ENCODE results near the gene WNK2.
A peak's percentile ranks its signal among the peaks of the same experiment; 100 is the strongest.
"Not testable (repeated sequence)": the region's sequence is repeated elsewhere in the genome, so short reads cannot be mapped to it uniquely, and the experiment has no call there.

The WNK2 gene

DNA sequence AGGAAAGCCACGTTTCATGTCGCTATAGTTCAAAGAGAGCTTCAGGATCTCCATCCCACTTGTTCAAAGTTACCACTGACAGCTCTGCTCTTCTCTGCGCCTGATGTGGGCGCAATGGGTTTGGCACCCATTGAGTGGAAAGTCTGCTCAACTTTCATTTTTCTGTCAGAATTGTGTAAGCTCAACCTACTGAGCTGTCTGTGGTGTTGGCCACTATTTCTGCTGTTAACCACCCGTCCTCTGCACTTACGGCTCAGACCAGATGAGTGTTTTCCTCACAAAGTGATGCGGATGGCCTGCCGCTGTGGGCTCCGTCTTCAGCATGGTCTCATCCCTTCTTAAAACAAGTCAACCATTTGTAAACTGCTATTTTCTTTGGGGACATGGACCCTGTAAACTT is 131.2 kb downstream of the WNK2 start:
- no peak for DNase-seq

DNA sequence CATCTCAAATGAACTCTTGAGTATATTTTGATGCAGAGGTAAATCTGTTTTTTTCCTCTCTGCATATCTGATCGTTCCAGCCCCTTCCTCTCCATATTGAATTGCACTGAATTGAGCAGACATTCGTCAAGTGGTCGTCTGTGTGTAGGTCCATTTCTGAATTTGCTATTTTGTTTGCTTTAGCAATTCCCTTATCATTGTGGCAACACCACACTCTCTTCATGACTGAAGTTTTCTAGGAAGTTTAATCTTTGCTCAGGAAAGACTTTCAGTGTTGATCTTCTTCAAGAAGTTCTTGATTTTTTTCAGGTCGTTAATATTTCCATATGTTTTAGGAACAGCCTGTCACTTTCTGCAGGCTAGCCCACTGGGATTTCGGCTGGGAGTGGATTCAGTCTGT is 132.0 kb downstream of the WNK2 start:
- DNase-seq, result no peak

DNA sequence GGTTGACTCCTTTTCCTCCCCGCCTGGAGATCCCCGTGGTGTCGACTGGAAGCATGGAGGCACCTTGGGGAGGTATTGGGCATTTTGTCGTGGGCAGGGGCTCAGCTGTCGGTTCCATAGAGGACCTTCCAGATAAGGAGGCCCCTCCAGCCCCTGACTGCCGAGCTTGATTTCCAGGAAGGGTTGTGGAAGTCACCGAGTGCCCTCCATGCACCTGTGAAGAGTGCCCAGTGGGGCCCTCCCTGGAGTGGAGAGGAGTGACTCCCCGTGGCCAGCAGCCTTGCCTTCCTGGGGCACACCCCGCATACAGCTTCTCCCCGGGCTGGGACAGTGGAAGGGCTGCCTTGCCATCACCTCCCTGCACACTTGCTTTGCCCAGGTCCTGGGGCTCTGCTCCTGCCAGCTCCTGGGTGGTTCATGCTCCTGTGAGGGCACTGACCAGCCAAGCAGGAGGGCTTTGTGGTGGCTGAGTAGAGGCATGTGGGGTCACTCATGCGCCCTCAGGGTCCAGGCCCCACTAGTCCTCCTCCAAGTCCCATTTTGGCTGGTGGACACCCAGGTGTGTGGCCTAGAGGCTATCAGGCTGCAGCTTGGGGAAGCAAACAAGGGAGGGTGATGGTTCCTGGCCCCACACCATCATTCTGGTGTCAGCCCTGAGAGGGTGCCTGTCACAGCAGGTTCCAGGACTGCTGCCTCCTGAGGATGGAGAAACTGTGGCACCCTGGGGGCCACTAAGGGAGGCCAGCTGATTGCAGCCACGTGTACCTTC is 133.0 kb downstream of the WNK2 start:
- DNase-seq, result no peak

DNA sequence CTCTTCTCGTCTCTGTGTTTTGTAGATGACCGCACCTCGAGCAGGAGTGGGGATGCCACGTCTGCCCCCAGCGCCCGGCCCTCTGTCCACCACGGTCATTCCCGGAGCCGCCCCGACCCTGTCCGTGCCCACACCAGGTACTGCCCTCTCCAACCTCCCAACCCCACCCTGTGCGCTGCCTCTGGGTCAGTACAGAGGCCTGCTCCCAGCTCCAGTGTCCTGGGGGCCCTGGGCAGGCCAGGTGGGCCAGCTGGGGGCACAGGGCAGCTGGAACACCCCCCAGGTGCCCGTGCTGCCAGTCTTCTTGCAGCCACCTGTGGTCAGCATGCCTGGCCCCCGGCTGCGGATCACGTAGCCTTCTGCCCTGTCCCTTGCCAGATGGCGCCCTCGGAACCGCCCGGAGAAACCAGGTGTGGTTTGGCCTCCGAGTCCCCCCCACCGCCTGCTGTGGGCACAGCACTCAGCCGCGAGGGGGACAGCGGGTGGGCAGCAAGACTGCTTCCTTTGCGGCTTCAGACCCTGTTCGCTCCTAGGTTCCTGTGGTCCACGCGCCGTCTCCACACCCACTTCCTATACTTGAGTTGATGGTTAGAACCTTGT is 133.7 kb downstream of the WNK2 start:
- no peak for DNase-seq

DNA sequence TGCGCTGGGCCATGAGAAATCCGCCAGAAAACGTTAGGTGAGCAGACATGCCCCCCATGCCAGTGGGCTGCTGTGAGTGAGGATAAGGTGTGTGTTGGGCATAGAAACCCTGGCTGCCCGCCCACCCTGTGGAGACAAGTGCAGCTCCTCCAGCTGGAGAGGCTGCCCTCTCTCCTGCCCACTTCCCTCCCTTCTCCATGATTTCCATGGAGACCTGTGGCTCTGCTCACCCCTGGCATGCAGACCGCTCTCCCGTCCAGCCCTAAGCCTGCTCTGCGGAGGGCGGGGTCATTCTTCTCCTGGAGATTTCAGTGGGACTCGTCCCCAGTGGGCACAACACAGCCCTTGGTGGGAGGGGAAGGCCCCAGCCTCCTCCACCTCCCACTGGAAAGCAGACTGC is 134.5 kb downstream of the WNK2 start:
- DNase-seq, result no peak

DNA sequence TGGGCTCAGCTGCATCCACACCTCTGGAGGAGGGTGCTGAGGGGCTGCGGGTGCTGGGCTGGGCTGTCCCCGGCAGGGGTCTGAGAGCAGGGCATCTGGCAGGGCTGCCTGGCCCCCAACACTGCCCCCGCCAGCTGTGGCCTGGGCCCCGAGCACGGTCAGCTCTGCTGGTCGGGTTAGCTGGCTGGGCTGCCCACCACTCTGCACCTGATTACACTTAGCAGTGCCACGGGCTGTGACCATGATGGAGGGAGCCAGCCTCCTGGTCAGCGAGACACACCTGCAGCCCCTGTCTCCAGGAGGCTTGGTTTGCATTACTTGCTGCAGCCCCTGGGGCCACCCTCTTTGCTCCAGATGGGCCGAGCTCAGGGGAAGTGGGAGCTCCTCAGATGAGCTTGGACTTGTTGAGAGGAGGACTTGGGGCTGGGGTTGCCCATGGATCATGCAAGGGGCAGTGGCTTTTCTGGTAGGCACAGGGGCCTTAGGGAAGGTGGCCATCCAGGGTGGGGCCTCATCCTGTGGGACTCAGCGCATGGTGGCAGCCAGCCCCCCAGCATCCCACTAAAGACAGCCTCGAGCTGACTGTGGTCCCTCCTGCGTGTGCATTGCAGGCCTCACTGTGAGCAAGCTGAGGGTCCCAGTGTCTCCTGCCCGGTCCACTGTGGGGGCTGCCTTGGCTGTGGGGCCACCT is 135.5 kb downstream of the WNK2 start:
- no peak for DNase-seq

DNA sequence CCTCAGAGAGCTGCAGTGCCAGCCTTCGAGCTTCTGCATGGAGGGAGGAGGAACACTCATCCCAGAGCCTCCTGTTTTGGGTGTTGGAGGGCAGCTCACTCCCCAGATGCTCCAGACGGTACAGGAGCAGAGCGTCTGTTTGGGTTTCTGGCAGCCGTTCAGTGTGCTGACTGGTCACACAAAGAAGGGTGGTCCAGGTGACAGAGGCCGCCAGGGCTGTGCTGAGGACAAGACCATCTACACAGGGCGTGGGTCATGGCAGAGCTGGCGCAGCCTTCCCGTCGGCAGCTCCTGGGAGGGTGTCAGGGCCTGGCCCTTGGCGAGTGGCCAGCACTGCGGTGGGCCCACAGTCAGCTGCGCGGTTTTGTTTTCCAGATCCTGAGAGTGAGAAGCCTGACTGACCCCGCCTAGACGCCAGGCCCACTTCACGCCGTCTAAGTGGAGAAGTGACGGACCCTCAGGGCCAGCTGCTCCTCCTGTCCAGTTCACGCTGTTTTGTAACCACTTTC is 136.1 kb downstream of the WNK2 start:
- no peak for DNase-seq

DNA sequence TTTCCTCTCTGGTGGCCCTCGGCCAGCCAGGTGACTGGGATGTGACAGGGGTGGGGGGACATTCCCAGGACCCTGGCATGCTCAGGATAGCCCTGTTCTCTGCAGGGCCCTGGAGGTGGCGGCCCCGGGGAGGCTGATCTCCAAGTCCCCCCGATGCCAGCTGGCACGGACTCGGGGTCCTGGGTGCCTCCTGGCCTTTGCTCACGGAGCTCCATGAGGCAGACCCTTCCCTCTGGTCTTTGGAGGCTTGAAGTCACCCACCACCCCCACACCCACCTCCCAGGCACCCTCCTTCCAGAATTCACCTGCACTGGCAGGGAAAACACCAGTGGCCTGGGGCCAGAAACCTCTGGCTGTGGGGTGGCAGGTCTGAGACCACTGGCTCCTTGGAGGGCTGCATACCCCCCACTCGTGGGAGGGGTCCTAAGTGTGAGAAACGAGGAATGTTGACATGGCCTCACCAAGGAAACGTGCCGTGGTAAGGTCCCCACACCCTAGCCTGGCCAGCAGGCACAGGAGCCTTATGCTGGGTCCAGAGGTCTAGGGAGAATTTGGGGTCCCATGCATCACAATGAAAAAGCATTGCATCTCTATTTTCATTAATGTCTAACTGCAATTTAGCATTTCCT is 136.8 kb downstream of the WNK2 start:
- no peak for DNase-seq

DNA sequence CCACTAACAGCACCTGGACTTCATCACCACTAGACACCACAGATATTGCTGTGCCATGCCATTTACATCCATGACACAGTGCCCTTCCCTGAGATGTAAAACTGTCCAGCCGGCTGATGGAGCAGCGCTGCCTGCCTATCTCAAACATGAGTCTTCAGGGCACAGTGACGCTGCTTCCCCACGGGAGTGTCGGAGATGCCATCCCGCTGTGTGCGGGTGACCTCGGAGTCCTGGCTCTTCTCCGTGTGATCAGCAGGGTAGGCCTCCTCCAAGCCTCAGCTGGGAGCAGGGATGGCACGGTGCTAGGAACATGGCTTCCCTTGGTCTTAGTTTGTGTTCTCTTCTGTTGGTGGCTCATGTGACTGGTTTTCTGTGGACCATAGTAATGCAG is 137.3 kb downstream of the WNK2 start:
- no peak for DNase-seq

DNA sequence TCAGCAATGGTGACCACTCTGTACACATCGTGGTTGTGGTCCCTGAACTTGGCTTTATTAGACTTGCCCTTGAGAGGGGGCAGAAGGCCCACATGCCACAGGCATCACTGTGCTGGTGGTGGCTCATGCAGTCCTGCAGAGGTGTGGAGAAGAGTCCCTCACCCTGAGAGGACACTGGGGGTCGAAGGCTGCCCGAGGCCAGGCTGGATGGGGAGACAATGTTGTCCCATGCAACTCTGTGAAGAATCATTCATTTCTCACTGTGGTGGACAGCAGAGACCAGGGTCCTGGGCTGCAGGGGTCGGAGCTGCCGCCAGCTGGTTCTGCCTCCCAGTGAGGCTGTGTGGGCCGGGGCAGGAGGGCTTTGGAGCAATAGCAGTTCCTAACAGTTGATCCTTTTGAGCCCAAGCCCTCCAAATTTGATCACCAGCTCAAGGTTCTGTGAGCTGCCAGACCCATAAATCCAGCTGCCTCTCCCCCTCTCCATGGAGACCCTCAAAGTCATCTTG is 139.6 kb downstream of the WNK2 start:
- DNase-seq, result not testable (repeated sequence)

DNA sequence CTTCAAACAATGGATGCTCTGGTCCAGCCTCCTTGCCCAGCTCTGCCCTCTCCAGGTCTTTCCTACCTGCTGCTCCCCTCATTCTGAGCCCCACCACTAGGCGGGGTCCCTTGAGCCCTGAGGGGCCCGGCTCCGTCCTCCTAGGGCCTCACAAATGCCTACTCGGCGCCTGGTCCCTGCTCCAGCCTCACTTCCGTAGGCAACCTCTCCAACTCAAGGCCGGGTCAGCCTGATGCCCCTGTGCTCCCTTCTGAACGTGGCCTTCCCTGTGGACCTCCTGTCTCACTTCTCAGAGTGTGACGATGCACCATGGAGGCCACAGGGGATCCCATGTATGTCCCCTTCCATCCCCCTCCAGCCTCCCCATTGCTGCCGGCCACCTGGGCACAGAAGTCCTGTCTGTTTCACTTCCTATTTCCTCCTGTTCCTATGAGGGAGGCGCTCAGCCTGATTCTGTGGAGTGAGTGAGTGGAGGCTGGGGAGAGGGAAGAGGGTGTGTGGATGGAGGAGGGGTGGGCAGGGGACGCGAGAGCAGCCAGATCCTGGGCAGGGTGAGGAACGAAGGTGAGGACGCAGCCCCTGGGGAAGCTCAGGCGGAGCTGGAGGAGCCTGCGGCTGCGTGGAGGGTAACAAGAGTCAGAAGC is 140.4 kb downstream of the WNK2 start:
- DNase-seq, result no peak

DNA sequence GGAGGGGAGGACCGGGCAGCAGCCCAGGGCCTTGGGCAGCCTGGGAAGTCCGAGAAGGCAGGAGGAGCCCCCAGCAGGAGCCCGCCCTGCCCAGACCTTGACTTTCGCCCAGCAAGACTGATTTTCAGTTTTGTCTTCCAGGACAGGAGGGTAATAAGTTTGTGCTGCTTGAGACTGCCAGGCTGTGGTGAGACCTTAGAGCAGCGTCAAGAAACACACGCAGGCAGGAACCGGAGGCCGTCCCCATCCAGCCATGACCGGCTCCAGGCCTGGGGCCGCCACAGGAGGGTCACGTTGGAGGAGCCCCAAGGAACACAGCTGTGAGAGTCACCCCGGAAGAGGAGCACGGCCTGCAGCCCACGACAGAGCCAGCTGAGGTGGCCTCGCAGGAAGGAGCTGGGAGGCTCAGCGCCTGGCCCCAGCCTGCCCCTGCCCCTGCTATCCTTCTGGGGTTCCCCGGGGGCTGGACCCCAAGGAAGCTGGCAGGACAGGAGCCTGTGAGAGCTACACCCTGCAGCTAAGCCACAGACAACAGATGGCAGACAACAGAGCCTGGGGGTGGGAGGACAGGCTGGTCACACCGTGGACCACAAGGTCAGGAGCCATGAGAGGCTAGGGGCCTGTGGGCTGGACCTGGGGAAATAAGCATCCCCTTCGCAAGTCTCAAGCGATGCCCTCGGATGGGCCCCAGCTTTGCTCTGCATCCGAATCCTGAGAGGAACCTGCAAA is 141.5 kb downstream of the WNK2 start:
- no peak for DNase-seq

DNA sequence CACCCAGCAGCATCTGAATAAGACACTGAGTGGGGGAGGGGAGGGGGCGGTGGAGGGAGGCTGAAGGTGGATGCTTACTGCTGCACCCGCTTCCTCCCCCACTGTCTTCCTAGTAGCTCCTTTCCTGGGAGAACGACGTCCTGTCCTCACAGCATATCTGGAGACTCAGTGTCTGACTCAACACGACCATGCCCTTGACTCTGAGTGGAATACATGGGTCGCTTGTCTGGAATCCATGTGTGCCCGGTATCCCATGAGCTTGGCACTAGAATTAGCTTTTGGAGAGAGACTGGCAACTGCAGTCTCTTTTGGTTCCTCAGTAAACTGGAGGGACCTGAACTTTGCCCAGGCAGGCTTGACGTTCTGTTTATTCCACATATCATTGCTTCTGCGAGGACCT is 142.1 kb downstream of the WNK2 start:
- DNase-seq, result no peak

DNA sequence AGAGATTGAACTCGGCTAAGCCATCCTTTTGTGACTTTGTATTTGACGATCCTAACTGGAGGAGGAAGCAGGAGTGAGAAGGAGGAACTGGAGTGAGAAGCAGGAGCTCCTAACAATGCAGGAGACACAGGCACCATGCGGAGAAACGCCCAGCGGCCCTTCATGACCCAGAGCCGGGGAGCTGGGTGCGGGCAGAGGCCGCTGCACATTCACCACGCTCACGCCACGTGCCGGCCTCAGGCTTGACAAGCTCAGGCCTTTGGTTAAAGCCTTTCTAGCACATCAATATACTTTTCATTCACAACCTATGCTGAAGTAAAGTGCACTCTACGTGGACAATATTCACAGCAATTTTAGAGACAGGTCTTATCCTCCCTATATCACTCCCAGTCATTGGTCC is 142.7 kb downstream of the WNK2 start:
- DNase-seq, result no peak

DNA sequence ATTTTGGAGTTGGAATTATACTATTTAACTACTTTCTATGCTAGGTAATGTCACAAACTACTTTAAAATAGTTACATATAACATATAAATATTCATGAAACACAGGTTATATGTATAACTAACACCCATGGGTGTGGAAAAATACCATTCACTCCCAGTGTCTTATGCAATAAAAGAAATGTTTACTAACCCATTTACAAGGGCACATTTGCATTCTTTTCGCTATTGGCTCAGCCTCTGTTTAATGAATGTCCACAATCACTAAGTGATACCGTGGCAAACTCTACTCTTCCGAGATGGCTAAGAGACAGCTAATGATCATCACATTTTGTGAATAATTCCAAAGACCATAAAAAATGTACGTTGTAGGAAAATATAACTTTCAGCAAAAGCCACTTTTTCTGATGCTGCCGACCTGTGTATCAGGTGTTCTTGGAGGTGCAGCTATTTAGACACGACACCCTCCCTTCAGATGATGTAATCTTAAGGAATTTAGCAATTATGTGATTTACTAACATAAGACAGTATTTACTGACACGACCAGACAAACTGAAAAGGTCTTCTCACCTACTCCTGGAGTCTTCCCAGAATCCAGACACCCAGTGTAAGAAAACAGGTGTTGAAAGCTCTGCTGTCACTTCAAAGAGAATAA is 145.8 kb downstream of the WNK2 start:
- DNase-seq, result no peak

DNA sequence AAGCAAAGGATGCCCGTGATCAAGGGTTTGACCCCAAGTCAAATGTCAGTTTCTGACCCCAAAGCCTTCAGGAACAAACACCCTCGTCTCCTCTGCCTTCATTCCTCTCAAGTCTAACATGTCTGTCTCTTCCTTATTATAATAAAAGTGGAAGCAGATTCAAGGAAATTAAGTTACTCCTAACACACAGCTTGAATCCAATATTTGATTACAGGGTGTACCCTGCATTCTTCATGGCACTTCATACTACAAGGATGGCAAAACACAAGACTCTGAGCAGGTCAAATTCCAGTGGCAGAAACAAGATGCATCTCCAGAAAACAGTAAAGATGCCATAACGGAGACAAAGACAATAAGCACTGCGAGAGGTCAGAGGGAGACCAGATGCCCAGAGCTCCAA is 148.4 kb downstream of the WNK2 start:
- DNase-seq, result no peak

DNA sequence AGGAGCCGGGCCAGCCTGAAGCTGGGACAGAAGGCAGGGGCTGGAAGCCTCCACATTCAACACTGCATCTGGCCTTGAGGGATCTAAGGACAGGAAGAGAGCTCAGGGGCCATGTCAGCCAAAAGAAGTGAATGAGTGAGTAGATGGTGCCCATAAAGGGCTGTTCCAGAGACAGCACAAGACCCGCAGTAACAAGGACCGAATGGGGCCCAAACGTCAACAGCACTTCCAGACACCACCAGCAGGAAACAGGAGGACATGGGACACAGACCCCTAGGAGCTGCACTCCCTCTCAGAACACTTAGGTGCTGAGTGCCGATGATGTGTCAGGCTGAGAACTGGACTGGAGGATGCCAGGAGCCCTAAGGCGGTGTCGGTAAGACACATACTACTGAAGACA is 152.8 kb downstream of the WNK2 start:
- no peak for DNase-seq

DNA sequence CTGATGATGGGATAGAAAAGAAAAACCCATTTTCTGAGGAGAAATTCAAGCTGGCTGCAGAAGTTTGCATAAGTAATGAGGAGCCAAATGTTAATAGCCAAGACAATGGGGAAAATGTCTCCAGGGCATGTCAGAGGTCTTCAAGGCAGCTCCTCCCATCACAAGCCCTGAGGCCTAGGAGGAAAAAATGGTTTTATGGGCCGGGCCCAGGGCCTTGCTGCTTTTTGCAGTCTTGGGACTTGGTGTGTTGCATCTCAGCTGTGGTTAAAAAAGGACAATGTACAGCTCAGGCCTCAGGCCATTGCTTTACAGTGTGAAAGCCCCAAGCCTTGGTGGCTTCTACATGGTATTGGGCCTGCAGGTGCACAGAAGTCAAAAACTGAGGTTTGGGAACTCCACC is 154.3 kb downstream of the WNK2 start:
- DNase-seq, result not testable (repeated sequence)

DNA sequence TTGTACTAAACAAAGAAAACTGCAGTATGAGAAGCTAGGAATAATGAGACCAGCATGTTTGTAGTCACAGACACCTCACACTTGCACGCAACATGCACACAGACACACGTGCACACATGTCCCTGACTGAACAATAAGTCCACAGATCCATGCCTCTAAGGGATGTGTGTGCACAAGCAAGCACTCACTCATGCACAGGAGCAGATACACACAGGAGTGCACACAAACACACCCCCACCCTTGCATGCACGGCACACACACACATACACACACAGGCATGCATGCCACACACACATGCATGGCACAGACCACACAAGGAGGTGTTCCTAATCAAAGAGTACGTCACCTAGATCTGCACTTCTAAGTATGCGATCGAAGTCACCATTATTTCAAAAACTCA is 156.2 kb downstream of the WNK2 start:
- no peak for DNase-seq

DNA sequence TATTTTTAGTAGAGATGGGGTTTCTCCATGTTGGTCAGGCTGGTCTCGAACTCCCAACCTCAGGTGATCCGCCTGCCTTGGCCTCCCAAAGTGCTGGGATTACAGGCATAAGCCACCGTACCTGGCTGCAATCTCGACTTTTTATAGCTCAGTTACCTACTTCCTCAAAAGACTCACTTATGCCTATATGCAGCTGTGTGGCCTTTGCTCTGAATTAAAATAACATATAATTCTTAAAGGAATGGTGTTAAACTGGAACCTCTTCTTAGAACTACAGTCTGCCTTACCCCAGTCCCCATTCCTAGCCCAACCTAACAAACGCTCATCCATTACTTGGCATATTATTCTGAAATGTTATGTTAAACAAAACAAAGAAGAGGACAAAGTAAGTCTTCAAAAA is 157.9 kb downstream of the WNK2 start:
- not testable (repeated sequence) for DNase-seq

DNA sequence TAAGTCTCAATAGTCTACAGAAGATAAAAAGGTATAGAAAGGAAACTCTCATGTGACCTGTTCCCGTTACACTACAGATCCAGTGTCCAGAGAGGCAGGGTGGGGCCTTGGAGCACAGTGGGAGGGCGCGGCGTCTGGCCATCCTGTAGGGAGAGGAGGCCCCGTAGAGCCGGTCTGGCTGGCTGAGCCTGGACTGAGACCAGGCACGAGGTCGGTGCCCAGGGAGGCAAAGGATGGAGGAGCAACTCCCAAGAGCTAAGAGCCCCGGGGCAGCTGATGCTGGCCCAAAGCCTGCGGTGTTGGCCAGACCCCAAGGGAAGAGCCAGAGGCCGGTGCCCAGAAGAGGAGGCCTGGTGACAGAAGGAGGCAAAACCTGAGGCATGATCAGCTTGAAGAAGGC is 158.5 kb downstream of the WNK2 start:
- peak in 1 of 2 donors; percentile 10 for DNase-seq

DNA sequence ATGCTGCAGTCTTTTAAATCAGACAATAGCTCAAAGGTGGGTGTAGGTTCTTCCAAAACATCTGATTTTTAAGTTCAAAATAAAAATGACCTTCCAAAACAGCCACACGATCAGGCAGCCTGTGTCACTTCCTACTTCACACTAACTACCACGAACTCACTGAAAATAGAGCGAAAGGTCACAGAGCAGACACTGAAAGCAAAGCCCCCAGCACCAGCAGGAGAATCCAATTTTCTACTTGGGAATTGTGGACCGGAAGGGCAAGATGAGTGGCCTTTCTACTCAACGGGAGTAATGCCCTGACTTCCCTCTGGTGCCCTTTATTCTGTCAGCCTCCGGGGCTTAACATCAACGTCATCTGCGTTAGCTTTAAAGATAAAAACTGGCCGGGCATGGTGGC is 159.7 kb downstream of the WNK2 start:
- DNase-seq, result no peak

Data from hippocampal formation (tissue), 2 donors.